B cell (primary cell): ENCODE measurements around the gene C3AR1. TPM values are rescaled to one million over a fixed set of nuclear protein-coding genes. Genes with fewer than 3 reads are reported as not detected.
"Not testable (repeated sequence)": the region's sequence is repeated elsewhere in the genome, so short reads cannot be mapped to it uniquely, and the experiment has no call there.

Source experiments
- ATAC-seq: fragments of 200-7000 bp; cut with Tn5 transposase; one replicate; pipeline ENCODE4 v1.10.0; 2021; ENCODE audit warnings: low read depth, mild to moderate bottlenecking, moderate number of reproducible peaks, moderate library complexity
- CTCF ChIA-PET: fragments of 350-600 bp; sonication (Branson Sonifier 250); formaldehyde crosslinking; loops from one replicate; lab custom pipeline; 2021; ENCODE audit warnings: antibody characterized with exemption, inconsistent platforms; lab: Charles Lee
- POLR2A ChIA-PET: fragments of 350-600 bp; sonication (Branson Sonifier 250); formaldehyde crosslinking; loops from one replicate; lab custom pipeline; 2021; ENCODE audit warnings: antibody characterized with exemption; lab: Charles Lee
- DNase-seq: peaks from one replicate; pipeline ENCODE4 v3.0.0; 2013
- H2AFZ ChIP-seq: 2 replicates; pipeline ENCODE4 v1.6.1; 2012; ENCODE audit warnings: mild to moderate bottlenecking, low read depth, low read length; ENCODE audit not compliant: insufficient read depth, poor library complexity, severe bottlenecking
- H3K27ac ChIP-seq, 2 donors: 1 replicate in 1 of 2; 2 replicates in 1 of 2; pipeline ENCODE4 v1.5.1; 2012 to 2013; ENCODE audit warnings: low read length in 2 of 2, mild to moderate bottlenecking in 2 of 2, moderate library complexity in 1 of 2
- H3K27me3 ChIP-seq, 4 experiments: fragments of 200-600 bp in 1 of 4; sonication (generic) in 1 of 4; replicated peaks in 1 of 4; 1 replicate in 2 of 4; 2 replicates in 2 of 4; pipeline versions ENCODE4 v1.6.1 to v1.7.0; 2013 to 2016; ENCODE audit warnings: low read length in 3 of 4, mild to moderate bottlenecking in 2 of 4, mixed read lengths in 1 of 4, moderate library complexity in 1 of 4; ENCODE audit not compliant: insufficient read depth in 4 of 4, control insufficient read depth in 3 of 4; ENCODE audit errors: control extremely low read depth in 1 of 4
- H3K36me3 ChIP-seq, 2 experiments: replicated peaks in 1 of 2; 1 replicate in 1 of 2; 2 replicates in 1 of 2; pipeline versions ENCODE4 v1.6.1 to v1.7.1; 2013; ENCODE audit warnings: low read length in 1 of 2; ENCODE audit not compliant: insufficient read depth in 2 of 2, control insufficient read depth in 1 of 2; ENCODE audit errors: control extremely low read depth in 1 of 2, extremely low read depth in 1 of 2
- H3K4me1 ChIP-seq, 2 donors: fragments of 200-600 bp in 1 of 2; sonication (generic) in 1 of 2; 1 replicate in 1 of 2; 2 replicates in 1 of 2; pipeline versions ENCODE4 v1.5.1 to v1.6.1; 2013 to 2017; ENCODE audit warnings: low read length in 2 of 2; ENCODE audit not compliant: control insufficient read depth in 2 of 2, insufficient read depth in 2 of 2
- H3K4me2 ChIP-seq: replicated peaks from 2 replicates; pipeline ENCODE3; 2012; ENCODE audit warnings: mild to moderate bottlenecking, low read depth, low read length; ENCODE audit not compliant: poor library complexity, severe bottlenecking
- H3K4me3 ChIP-seq, 5 experiments: fragments of 200-600 bp in 1 of 5; sonication (generic) in 1 of 5; 1 replicate in 3 of 5; 2 replicates in 2 of 5; pipeline versions ENCODE4 v1.5.1 to v1.7.0; 2011 to 2016; ENCODE audit warnings: low read length in 4 of 5, mild to moderate bottlenecking in 4 of 5, low read depth in 2 of 5, control low read depth in 1 of 5, moderate library complexity in 1 of 5; ENCODE audit not compliant: insufficient read depth in 1 of 5; ENCODE audit errors: control extremely low read depth in 1 of 5, extremely low read depth in 1 of 5
- H3K79me2 ChIP-seq: fragments of 200-600 bp; sonication (generic); one replicate; pipeline ENCODE4 v1.6.0; 2016; ENCODE audit warnings: low read length; ENCODE audit not compliant: control insufficient read depth, insufficient read depth
- H3K9ac ChIP-seq: fragments of 200-600 bp; sonication (generic); 2 replicates; pipeline ENCODE4 v1.6.1; 2017; ENCODE audit warnings: mild to moderate bottlenecking, low read length, moderate library complexity
- H3K9me3 ChIP-seq, 3 donors: one replicate each; pipeline versions ENCODE4 v1.6.1 to v1.7.1; 2013; ENCODE audit warnings: low read length in 2 of 3; ENCODE audit not compliant: control insufficient read depth in 2 of 3, insufficient read depth in 1 of 3; ENCODE audit errors: control extremely low read depth in 1 of 3
- H4K20me1 ChIP-seq: 2 replicates; pipeline ENCODE4 v1.6.0; 2012; ENCODE audit warnings: mild to moderate bottlenecking, low read length; ENCODE audit not compliant: insufficient read depth, control insufficient read depth, poor library complexity, severe bottlenecking
- H3K27ac Mint-ChIP-seq: one replicate; pipeline ENCODE4 v1.8.0; 2021; ENCODE audit warnings: mixed read lengths
- H3K27me3 Mint-ChIP-seq: one replicate; pipeline ENCODE4 v1.8.0; 2021; ENCODE audit warnings: mixed read lengths
- H3K4me1 Mint-ChIP-seq: one replicate; pipeline ENCODE4 v1.8.0; 2021; ENCODE audit warnings: mixed read lengths
- H3K4me3 Mint-ChIP-seq: one replicate; pipeline ENCODE4 v1.8.0; 2021; ENCODE audit warnings: mixed read lengths
- H3K9me3 Mint-ChIP-seq: one replicate; pipeline ENCODE4 v1.8.0; 2022; ENCODE audit warnings: mixed read lengths; ENCODE audit not compliant: insufficient read depth
- CTCF ChIP-seq: fragments of 200-600 bp; IDR thresholded peaks from one replicate; pipeline ENCODE4 v1.8.0; 2022; ENCODE audit warnings: antibody characterized with exemption, mild to moderate bottlenecking
- EZH2 ChIP-seq: IDR thresholded peaks from 2 replicates; pipeline ENCODE4 v1.6.1; 2012; ENCODE audit warnings: borderline replicate concordance, low read depth, mild to moderate bottlenecking, moderate library complexity, low read length; ENCODE audit not compliant: insufficient read depth, poor library complexity, severe bottlenecking
- WGBS: methylation state at CpG from one replicate; pipeline ENCODE4 v1.1.5; 2013; ENCODE audit warnings: missing lambda C conversion rate; ENCODE audit not compliant: insufficient coverage; 5-methylcytosine and 5-hydroxymethylcytosine counted together
- intact Hi-C: fragments of 100-400 bp; cut with micrococcal nuclease; formaldehyde crosslinking; loops from one replicate; pipeline ENCODE4 v1.10.0; 2022
- polyA plus RNA-seq: library from polyadenylated mRNA; depleted of rRNA; stranded (reverse); fragments of >200 nt; gene quantifications from 2 replicates; pipeline ENCODE4 v1.2.3, GENCODE V29; 2012
- total RNA-seq, 2 donors: library from RNA; stranded (reverse); fragments of 120-200 nt in 1 of 2; gene quantifications; 1 replicate in 1 of 2; 2 replicates in 1 of 2; pipeline versions ENCODE4 v1.2.3 to v1.2.4, GENCODE V29; 2013 to 2022

C3AR1 gene
- total and polyA plus RNA-seq, 2 donors (not counting 1 experiment from before 2014, with no cell fraction given) = 0.13 to 0.64 TPM

GRCh38 chr12:8031872-8032241, 34.3 kb downstream of the C3AR1 start:
- Histone ChIP-seq H3K4me1 (peaks cover 35 to 49% of the 10 kb centered on the region in 2 donors), H3K79me2 (peaks cover 24% of the 10 kb centered on the region), H3K36me3 (no peaks in the 10 kb centered on the region), H2AFZ (peak overlapping the region; percentile 86), H4K20me1 (no peaks in the 10 kb centered on the region), H3K4me3 (peak overlapping the region in 4 of 5 experiments; percentile 38 to 97 (median 90)), H3K9me3 (no peaks in the 10 kb centered on the region), H3K9ac (peak overlapping the region; percentile 94), H3K27me3 (no peaks in the 10 kb centered on the region), H3K4me2 (peak overlapping the region; percentile 85), H3K27ac (peak overlapping the region in 1 of 2 donors; percentile 86)
- WGBS = 100% methylated on average over 2 of the region's 5 CpGs
- ATAC-seq (no peak), DNase-seq (no peak)
- Mint-ChIP-seq H3K27me3 (no peaks in the 10 kb centered on the region), H3K27ac (peak overlapping the region; percentile 89), H3K4me1 (peaks cover 43% of the 10 kb centered on the region), H3K9me3 (no peaks in the 10 kb centered on the region), H3K4me3 (peak overlapping the region; percentile 90)
- CTCF ChIA-PET = interaction anchor here (0.6 to 2.8 kb wide), 3 partner anchors 14 to 186 kb away, joined by 4 to 9 read pairs (median 4); no protein-coding TSS in a partner anchor
- TF ChIP-seq EZH2 = no peak
- no peak for TF ChIP-seq CTCF
- POLR2A ChIA-PET = no interaction called here
- intact Hi-C loops = loop anchor here (1.0 kb wide), 2 partner anchors 50 to 72 kb away; partner anchors contain the start of gene NECAP1

- H3K27ac Mint-ChIP-seq, H3K9ac ChIP-seq, DNase-seq, H3K4me2 ChIP-seq, H3K9me3 Mint-ChIP-seq, CTCF ChIA-PET, ATAC-seq, H3K27ac ChIP-seq, H4K20me1 ChIP-seq, H3K4me3 Mint-ChIP-seq, H3K4me3 ChIP-seq, H3K36me3 ChIP-seq, intact Hi-C loops, H3K27me3 ChIP-seq, H3K9me3 ChIP-seq, H2AFZ ChIP-seq, H3K27me3 Mint-ChIP-seq: not testable (repeated sequence)
- POLR2A ChIA-PET = interaction anchor here (0.6 kb wide), 1 partner anchor 1163 kb away, joined by 3 read pairs; no protein-coding TSS in a partner anchor
- peaks cover 44% of the 10 kb centered on the region for H3K4me1 Mint-ChIP-seq
- Histone ChIP-seq H3K79me2 (peaks cover 24% of the 10 kb centered on the region), H3K4me1 (peaks cover 29 to 41% of the 10 kb centered on the region in 2 donors)
- 100% methylated on average over 8 of the region's 23 CpGs for WGBS
Measured at GRCh38 chr12:8031017-8031416, 35.1 kb downstream of the C3AR1 start.
